ENCODE measurements around the gene IQGAP2.
"Not testable (repeated sequence)": the region's sequence is repeated elsewhere in the genome, so short reads cannot be mapped to it uniquely, and the experiment has no call there.

IQGAP2 gene

GRCh38 chr5:76415855-76416254 is 12.8 kb downstream of the IQGAP2 start:
- no peak for DNase-seq

- DNase-seq = no peak
These were observed 16.7 kb downstream of the IQGAP2 start for GRCh38 chr5:76419597-76420298.

GRCh38 chr5:76422227-76422626 is 19.1 kb downstream of the IQGAP2 start:
- no peak for DNase-seq

- DNase-seq = no peak
These were observed 19.7 kb downstream of the IQGAP2 start for GRCh38 chr5:76422742-76423141.

GRCh38 chr5:76425146-76425545 is 22.1 kb downstream of the IQGAP2 start:
- DNase-seq = no peak

- DNase-seq = no peak
These were observed 23.1 kb downstream of the IQGAP2 start for GRCh38 chr5:76425928-76426804.

GRCh38 chr5:76427206-76428140 is 24.4 kb downstream of the IQGAP2 start:
- peak in 1 of 58 donors; percentile 1 for DNase-seq

GRCh38 chr5:76428550-76428949 is 25.5 kb downstream of the IQGAP2 start:
- not testable (repeated sequence) for DNase-seq

GRCh38 chr5:76433261-76433660 is 30.2 kb downstream of the IQGAP2 start:
- no peak for DNase-seq

- not testable (repeated sequence) for DNase-seq
These were observed 34.4 kb downstream of the IQGAP2 start for GRCh38 chr5:76437507-76437906.

- no peak for DNase-seq
These were observed 34.9 kb downstream of the IQGAP2 start for GRCh38 chr5:76438025-76438424.

- no peak for DNase-seq
These were observed 36.1 kb downstream of the IQGAP2 start for GRCh38 chr5:76439201-76439600.

GRCh38 chr5:76439929-76440328 is 36.8 kb downstream of the IQGAP2 start:
- no peak for DNase-seq

GRCh38 chr5:76441101-76441500 is 38.0 kb downstream of the IQGAP2 start:
- DNase-seq = no peak

- DNase-seq = no peak
These were observed 39.0 kb downstream of the IQGAP2 start for GRCh38 chr5:76441890-76442673.

- DNase-seq = no peak
These were observed 40.1 kb downstream of the IQGAP2 start for GRCh38 chr5:76443066-76443800.

- no peak for DNase-seq
These were observed 42.0 kb downstream of the IQGAP2 start for GRCh38 chr5:76445063-76445462.

GRCh38 chr5:76445830-76446229 is 42.7 kb downstream of the IQGAP2 start:
- DNase-seq = no peak

GRCh38 chr5:76446776-76447175 is 43.7 kb downstream of the IQGAP2 start:
- no peak for DNase-seq

- no peak for DNase-seq
These were observed 46.5 kb downstream of the IQGAP2 start for GRCh38 chr5:76449606-76450005.

Measured in anterior cingulate cortex (tissue), 58 donors.